Astrocyte of the cerebellum (primary cell): ENCODE data around the gene VAMP1.
A peak's percentile ranks its signal among the peaks of the same experiment; 100 is the strongest.
"Not testable (repeated sequence)": the region's sequence is repeated elsewhere in the genome, so short reads cannot be mapped to it uniquely, and the experiment has no call there.

Experiments used
- DNase-seq: peaks from one replicate; pipeline ENCODE4 v3.0.0-alpha.2; 2011; ENCODE audit warnings: low read depth
- H3K4me3 ChIP-seq: 2 replicates; pipeline ENCODE4 v1.5.1; 2011; ENCODE audit warnings: mild to moderate bottlenecking, low read depth, low read length, moderate library complexity
- in situ Hi-C: cut with HindIII; loops from 2 replicates; pipeline ENCODE4 v1.10.0; 2017; ENCODE audit warnings: low sequenced_read_pairs
- TF ChIP-seq, protein P1 (sequence below): IDR thresholded peaks from 2 replicates; pipeline ENCODE4 v1.5.1; 2012; ENCODE audit warnings: low read length, low read depth, moderate library complexity, mild to moderate bottlenecking; ENCODE audit errors: missing control alignments

Gene VAMP1

GRCh38 chr12:6476489-6476888 is 6.0 kb upstream of the VAMP1 start:
- peak; percentile 46 for DNase-seq
- no peak overlapping the region for H3K4me3 ChIP-seq
- in situ Hi-C loops = no loop called here
- TF ChIP-seq, protein P1, sequence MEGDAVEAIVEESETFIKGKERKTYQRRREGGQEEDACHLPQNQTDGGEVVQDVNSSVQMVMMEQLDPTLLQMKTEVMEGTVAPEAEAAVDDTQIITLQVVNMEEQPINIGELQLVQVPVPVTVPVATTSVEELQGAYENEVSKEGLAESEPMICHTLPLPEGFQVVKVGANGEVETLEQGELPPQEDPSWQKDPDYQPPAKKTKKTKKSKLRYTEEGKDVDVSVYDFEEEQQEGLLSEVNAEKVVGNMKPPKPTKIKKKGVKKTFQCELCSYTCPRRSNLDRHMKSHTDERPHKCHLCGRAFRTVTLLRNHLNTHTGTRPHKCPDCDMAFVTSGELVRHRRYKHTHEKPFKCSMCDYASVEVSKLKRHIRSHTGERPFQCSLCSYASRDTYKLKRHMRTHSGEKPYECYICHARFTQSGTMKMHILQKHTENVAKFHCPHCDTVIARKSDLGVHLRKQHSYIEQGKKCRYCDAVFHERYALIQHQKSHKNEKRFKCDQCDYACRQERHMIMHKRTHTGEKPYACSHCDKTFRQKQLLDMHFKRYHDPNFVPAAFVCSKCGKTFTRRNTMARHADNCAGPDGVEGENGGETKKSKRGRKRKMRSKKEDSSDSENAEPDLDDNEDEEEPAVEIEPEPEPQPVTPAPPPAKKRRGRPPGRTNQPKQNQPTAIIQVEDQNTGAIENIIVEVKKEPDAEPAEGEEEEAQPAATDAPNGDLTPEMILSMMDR = no peak

DNA sequence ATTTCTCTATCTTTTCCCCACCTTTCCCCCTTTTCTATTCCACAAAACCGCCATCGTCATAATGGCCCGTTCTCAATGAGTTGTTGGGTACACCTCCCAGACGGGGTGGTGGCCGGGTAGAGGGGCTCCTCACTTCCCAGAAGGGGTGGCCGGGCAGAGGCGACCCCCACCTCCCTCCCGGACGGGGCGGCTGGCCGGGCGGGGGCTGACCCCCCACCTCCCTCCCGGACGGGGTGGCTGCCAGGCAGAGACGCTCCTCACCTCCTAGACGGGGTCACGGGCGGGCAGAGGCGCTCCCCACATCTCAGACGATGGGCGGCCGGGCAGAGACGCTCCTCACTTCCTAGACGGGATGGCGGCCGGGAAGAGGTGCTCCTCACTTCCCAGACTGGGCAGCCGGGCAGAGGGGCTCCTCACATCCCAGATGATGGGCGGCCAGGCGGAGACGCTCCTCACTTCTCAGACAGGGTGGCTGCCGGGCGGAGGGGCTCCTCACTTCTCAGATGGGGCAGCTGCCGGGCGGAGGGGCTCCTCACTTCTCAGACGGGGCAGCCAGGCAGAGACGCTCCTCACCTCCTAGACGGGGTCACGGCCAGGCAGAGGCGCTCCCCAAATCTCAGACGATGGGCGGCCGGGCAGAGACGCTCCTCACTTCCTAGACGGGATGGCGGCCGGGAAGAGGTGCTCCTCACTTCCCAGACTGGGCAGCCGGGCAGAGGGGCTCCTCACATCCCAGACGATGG is 4.9 kb upstream of the VAMP1 start:
- H3K4me3 ChIP-seq, in situ Hi-C loops, DNase-seq: not testable (repeated sequence)

- no peak overlapping the region for H3K4me3 ChIP-seq
- no peak for DNase-seq
- TF ChIP-seq, protein P1 = no peak
- in situ Hi-C loops = no loop called here
Measured at GRCh38 chr12:6472491-6472890, 2.0 kb upstream of the VAMP1 start.

- DNase-seq = no peak
- in situ Hi-C loops = no loop called here
- TF ChIP-seq, protein P1 = no peak
- no peak overlapping the region for H3K4me3 ChIP-seq
Measured at GRCh38 chr12:6471989-6472360, 1.5 kb upstream of the VAMP1 start.

GRCh38 chr12:6469609-6470374 is 685 bp downstream of the VAMP1 start:
- TF ChIP-seq, protein P1 = no peak
- H3K4me3 ChIP-seq = peak overlapping the region; percentile 79
- no peak for DNase-seq
- in situ Hi-C loops = loop anchor here (10.0 kb wide), 1 partner anchor 75 kb away; no protein-coding TSS in a partner anchor

DNA sequence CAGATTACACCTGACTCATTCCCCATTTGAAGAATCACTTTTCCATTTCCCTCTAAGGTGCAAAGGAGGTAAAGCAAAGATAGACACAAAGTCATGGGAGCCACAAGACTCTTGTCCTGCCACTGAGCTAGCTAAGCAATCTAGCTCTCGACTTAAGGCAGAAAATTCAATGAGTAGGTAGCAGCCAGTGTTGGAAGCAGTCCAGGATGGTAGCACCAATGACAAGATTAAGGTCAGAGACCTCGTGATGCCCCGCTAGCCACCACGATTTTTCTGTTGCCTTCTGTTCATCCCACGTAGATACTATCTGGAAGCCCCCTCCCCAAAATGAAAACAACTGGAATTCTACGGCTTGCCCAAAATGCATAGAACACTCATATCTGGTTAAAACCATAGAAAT is 1.4 kb downstream of the VAMP1 start:
- no peak for DNase-seq
- in situ Hi-C loops = loop anchor here (10.0 kb wide), 1 partner anchor 74 kb away; no protein-coding TSS in a partner anchor
- H3K4me3 ChIP-seq = no peak overlapping the region
- TF ChIP-seq, protein P1 = no peak

GRCh38 chr12:6468283-6468575 is 2.2 kb downstream of the VAMP1 start:
- TF ChIP-seq, protein P1 = no peak
- in situ Hi-C loops = loop anchor here (10.0 kb wide), 1 partner anchor 73 kb away; no protein-coding TSS in a partner anchor
- H3K4me3 ChIP-seq = no peak overlapping the region

DNA sequence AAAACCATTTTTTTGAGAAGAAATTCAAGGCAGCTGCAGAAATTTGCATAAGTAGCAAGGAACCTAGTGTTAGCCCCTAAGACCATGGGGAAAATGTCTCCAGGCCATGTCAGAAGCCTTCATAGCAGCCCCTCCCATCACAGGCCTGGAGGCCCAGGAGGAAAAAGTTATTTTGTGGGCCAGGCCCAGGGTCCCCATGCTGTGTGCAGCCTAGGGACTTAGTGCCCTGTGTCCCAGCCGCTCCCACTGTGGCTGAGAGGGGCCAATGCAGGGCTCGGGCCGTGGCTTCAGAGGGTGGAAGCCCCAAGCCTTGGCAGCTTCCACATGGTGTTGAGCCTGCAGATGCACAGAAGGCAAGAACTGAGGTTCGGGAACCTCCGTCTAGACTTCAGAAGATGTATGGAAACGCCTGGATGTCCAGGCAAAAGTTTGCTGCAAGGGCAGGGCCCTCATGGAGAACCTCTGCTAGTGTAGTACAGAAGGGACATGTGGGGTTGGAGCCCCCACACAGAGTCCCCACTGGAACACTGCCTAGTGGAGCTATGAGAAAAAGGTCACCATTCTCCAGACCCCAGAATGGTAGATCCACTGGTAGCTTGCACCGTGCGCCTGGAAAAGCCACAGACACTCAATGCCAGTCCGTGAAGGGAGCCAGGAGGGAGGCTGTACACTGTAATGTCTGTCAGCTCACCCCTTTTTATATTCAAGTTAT is 2.8 kb downstream of the VAMP1 start:
- not testable (repeated sequence) for DNase-seq, H3K4me3 ChIP-seq
- in situ Hi-C loops = loop anchor here (10.0 kb wide), 1 partner anchor 73 kb away; no protein-coding TSS in a partner anchor

More at GRCh38 chr12:6468283-6468575, 2.2 kb downstream of the VAMP1 start:
- no peak for DNase-seq

- not testable (repeated sequence) for H3K4me3 ChIP-seq, DNase-seq
- in situ Hi-C loops = loop anchor here (10.0 kb wide), 1 partner anchor 72 kb away; no protein-coding TSS in a partner anchor
Measured at GRCh38 chr12:6466751-6467150, 3.7 kb downstream of the VAMP1 start.
